HK-2 (cell line): ENCODE measurements around the gene SND1.

Source experiments
- DNase-seq: peaks from one replicate; pipeline ENCODE4 v3.0.0-alpha.2; 2018; ENCODE audit not compliant: unreplicated experiment

SND1 gene

GRCh38 chr7:127730658-127731276, 78.8 kb downstream of the SND1 start:
- DNase-seq, result no peak

GRCh38 chr7:127731431-127732080, 79.6 kb downstream of the SND1 start:
- no peak for DNase-seq

- DNase-seq, result no peak
Observed at GRCh38 chr7:127732306-127732705, 80.3 kb downstream of the SND1 start.

GRCh38 chr7:127733986-127734385, 82.0 kb downstream of the SND1 start:
- no peak for DNase-seq

GRCh38 chr7:127736511-127736910, 84.5 kb downstream of the SND1 start:
- DNase-seq, result no peak

- no peak for DNase-seq
Observed at GRCh38 chr7:127738859-127739258, 86.9 kb downstream of the SND1 start.

GRCh38 chr7:127741764-127742375, 89.9 kb downstream of the SND1 start:
- no peak for DNase-seq

- no peak for DNase-seq
Observed at GRCh38 chr7:127745445-127745844, 93.5 kb downstream of the SND1 start.

DNA sequence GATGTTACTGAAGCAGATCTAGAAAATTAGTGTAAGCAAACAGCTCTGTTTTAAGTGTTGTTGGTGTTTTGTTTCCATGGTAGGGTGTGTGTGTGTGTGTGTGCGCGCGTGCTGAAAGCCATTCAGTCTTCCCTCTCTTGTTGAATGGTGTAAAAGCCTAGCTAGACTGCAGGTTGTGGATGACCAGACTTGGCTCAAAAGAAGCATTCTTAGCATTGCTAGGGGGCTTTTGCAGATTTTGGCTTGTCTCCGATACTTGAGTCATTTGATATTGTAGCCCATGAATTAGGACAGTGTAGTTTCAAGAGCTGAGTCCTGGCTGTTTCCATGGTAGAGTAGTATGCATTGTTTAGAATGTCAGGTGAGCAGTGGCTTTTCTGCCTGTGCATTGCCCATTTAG, 99.1 kb downstream of the SND1 start:
- no peak for DNase-seq

DNA sequence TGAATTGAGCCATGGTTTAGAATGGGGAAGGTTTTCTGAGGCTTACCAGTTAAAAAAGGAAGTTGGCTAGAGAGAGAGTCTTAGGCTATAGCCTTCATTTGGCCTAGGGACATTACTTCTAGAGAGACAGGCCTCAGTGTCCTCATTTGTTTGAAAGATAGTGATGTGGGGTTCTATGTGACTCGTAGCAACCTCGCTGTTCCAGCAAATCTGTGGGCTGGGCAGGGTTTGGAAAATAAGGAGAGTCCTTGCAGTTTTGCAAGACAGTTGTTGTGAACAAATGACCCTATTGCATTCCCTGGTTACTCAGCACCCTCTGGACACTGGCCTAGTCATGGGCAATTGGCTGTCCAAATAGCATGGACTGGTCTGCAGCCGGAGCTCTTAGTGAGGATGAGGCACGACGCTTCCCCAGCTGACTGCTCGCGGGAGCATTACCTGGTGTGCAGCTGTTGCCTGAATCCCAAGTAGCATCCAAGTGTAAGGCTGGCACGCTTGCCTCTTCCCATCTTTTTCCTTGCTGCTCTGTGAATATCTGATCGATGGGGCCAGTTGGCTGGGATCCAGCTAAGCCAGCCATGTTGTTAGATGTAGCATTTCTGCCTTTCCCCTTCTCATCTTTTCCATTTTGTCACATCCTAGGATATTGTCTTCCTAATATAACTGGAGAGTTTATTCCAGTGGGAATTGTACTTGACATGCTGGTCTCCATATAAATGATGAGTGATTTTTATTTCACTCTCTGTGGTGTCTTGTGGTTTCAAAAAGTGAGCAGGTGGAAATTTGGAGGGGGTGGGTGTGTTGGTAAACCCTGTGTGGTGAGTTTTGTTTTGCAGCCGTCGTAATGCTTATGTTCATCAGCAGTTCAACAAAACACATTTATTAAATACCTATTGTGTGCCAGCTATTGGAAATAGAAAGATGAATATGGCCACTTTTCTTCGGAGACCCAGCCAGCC, 99.8 kb downstream of the SND1 start:
- no peak for DNase-seq

DNA sequence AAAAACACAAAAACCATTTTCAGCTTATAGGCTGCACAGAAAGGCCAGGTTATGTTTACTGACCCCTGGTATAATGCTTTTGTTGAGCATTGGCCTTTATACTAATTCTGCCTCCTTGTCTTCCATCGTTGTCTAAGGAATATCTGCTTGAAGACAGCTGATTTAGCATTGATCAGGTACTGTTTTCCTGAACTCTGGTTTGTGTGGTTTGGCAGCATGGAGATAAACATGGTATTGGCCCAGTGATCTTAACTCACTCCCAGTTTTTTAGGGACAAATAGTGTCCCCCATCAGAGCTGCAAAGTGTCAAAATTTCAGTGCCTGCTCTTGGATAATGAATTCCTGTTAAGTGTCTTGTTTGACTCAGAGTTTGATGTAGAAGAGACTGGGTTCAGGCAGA, 100.8 kb downstream of the SND1 start:
- DNase-seq, result no peak

- DNase-seq, result no peak
Observed at GRCh38 chr7:127754457-127754856, 102.5 kb downstream of the SND1 start.

GRCh38 chr7:127755521-127755920, 103.5 kb downstream of the SND1 start:
- no peak for DNase-seq

DNA sequence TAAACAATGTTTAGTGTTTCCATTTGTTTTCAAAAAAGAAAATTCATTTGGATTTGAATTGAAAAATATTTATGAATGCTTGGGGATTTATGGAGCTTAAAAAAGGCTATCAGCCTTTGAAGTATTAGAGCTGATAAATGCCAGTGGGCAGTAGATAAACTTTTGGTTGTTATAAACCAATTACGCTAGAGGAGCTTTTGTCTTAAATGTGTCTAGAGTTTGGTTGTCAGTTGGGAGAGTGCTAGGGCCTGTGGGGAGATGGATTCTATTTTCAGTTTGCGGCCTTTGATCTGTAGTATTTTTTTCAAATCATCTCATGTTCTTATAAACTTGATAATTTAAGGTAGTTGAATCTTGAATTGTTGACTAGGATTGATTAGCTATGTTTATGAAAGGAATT, 104.0 kb downstream of the SND1 start:
- DNase-seq, result no peak

- DNase-seq, result no peak
Observed at GRCh38 chr7:127758105-127758504, 106.1 kb downstream of the SND1 start.

DNA sequence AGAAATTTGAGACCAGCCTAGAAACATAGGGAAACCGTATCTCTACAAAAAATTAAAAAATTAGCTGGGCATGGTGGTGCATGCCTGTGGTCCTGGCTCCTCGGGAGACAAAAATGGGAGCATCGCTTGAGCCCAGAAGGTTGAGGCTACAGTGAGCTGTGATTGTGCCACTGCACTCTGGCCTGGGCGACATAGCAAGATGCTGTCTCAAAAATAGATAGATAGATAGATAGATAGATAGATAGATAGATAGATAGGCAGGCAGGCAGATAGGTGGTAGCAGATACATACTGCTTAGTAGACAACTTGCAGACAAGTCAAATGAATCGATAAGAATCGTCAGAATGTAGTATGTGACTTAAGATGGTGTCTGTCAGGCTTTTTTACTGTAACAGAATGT, 106.9 kb downstream of the SND1 start:
- DNase-seq, result no peak

GRCh38 chr7:127759945-127760421, 108.0 kb downstream of the SND1 start:
- DNase-seq, result no peak

- no peak for DNase-seq
Observed at GRCh38 chr7:127760436-127761031, 108.5 kb downstream of the SND1 start.

- DNase-seq, result no peak
Observed at GRCh38 chr7:127761196-127761595, 109.2 kb downstream of the SND1 start.

DNA sequence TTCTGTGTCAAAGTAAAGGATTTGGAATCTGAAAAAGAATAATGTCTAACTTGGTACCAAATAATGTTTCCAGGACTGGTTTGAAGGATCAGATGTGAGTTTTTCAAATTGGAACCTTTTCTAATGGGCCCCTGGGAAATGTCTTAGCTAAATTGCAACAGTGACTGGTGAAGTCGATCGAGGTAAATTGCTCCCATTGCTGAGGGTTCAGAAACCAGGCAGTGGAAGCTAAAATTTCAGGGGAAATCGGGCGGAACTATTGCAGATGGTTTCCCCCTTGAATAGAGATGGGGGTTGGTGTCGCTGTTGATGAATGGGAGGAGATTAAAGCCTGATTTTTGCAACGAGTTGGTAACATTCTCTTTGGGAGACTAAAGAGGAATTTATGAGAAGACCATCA, 112.7 kb downstream of the SND1 start:
- DNase-seq, result no peak

- no peak for DNase-seq
Observed at GRCh38 chr7:127765150-127765549, 113.2 kb downstream of the SND1 start.
